H1 (cell line): ENCODE measurements around the gene ITSN1.

Source experiments
- CREB1 ChIP-seq: IDR thresholded peaks from 2 replicates; pipeline ENCODE4 v1.6.1; 2012; ENCODE audit warnings: inconsistent platforms
- EP300 ChIP-seq, 2 experiments: IDR thresholded peaks; 1 replicate in 1 of 2; 2 replicates in 1 of 2; pipeline ENCODE4 v1.6.1; 2011 to 2012; ENCODE audit warnings: low read depth in 2 of 2, low read length in 2 of 2, mild to moderate bottlenecking in 2 of 2, borderline replicate concordance in 1 of 2, inconsistent platforms in 1 of 2, moderate library complexity in 1 of 2
- EZH2 ChIP-seq: fragments of 200-600 bp; sonication (generic); IDR thresholded peaks from 2 replicates; pipeline ENCODE4 v1.7.1; 2012; ENCODE audit warnings: low read depth, mild to moderate bottlenecking, moderate library complexity, low read length, inconsistent platforms; ENCODE audit not compliant: severe bottlenecking
- GABPA ChIP-seq: IDR thresholded peaks from 2 replicates; pipeline ENCODE4 v1.6.1; 2011; ENCODE audit warnings: mild to moderate bottlenecking, low read length, moderate library complexity, borderline replicate concordance; ENCODE audit not compliant: insufficient read depth
- HDAC6 ChIP-seq: IDR thresholded peaks from one replicate; pipeline ENCODE4 v1.7.1; 2012; ENCODE audit warnings: low read depth, mild to moderate bottlenecking, inconsistent platforms, low read length, moderate library complexity
- JUND ChIP-seq: IDR thresholded peaks from 2 replicates; pipeline ENCODE4 v1.6.1; 2011; ENCODE audit warnings: mild to moderate bottlenecking, improper control_type of control experiment, low read length
- POLR2A ChIP-seq, 2 experiments: IDR thresholded peaks; 1 replicate in 1 of 2; 2 replicates in 1 of 2; pipeline ENCODE4 v1.6.1; 2011; ENCODE audit warnings: low read depth in 2 of 2, low read length in 2 of 2, mild to moderate bottlenecking in 2 of 2; ENCODE audit errors: control extremely low read depth in 1 of 2
- POLR2AphosphoS5 ChIP-seq: IDR thresholded peaks from 2 replicates; pipeline ENCODE4 v1.6.1; 2011; ENCODE audit warnings: low read depth, low read length
- RAD21 ChIP-seq, 2 experiments: IDR thresholded peaks in 1 of 2; conservative IDR thresholded peaks in 1 of 2; 2 replicates each; pipeline ENCODE4 v1.6.1; 2011; ENCODE audit warnings: low read depth in 2 of 2, low read length in 2 of 2, improper control_type of control experiment in 1 of 2, inconsistent platforms in 1 of 2, mild to moderate bottlenecking in 1 of 2, moderate library complexity in 1 of 2
- SAP30 ChIP-seq: fragments of 300-600 bp; sonication (generic); IDR thresholded peaks from 2 replicates; pipeline ENCODE4 v1.7.1; 2012; ENCODE audit warnings: low read length, moderate library complexity, mild to moderate bottlenecking, inconsistent platforms; ENCODE audit not compliant: insufficient read depth, insufficient replicate concordance
- TCF12 ChIP-seq: IDR thresholded peaks from 2 replicates; pipeline ENCODE4 v1.6.1; 2011; ENCODE audit warnings: low read depth, mild to moderate bottlenecking, low read length
- TF ChIP-seq, protein P1 (sequence below), 3 experiments: IDR thresholded peaks; 1 replicate in 2 of 3; 2 replicates in 1 of 3; pipeline versions ENCODE4 v1.5.1 to v1.6.1; 2011; ENCODE audit warnings: low read length in 3 of 3, mild to moderate bottlenecking in 3 of 3, inconsistent platforms in 2 of 3, low read depth in 1 of 3, moderate library complexity in 1 of 3; ENCODE audit not compliant: insufficient read depth in 1 of 3; ENCODE audit errors: control extremely low read depth in 1 of 3
- TF ChIP-seq, protein P2 (sequence below): IDR thresholded peaks from 2 replicates; pipeline ENCODE4 v1.6.1; 2011; ENCODE audit warnings: low read length, improper control_type of control experiment

DNA sequence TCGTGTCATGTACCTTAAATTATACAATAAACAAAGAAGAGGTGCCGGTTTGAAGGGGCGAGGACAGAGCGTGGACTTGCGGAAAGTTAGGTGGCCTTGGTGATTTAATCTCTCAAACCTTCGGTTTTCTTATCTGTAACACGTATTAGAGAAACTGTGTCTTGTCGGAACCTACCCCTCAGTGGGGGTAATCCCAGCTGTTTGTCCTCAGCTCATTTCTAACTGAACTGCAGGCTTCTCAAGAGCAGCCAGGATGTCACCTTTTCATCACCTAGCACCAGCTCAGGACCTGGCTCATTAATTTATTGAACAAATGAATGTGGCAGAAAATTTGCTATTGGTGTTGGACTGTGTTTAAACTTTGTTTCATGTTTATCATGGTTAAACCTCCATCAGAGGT is 31.2 kb downstream of the ITSN1 start:
- TF ChIP-seq, protein P1, sequence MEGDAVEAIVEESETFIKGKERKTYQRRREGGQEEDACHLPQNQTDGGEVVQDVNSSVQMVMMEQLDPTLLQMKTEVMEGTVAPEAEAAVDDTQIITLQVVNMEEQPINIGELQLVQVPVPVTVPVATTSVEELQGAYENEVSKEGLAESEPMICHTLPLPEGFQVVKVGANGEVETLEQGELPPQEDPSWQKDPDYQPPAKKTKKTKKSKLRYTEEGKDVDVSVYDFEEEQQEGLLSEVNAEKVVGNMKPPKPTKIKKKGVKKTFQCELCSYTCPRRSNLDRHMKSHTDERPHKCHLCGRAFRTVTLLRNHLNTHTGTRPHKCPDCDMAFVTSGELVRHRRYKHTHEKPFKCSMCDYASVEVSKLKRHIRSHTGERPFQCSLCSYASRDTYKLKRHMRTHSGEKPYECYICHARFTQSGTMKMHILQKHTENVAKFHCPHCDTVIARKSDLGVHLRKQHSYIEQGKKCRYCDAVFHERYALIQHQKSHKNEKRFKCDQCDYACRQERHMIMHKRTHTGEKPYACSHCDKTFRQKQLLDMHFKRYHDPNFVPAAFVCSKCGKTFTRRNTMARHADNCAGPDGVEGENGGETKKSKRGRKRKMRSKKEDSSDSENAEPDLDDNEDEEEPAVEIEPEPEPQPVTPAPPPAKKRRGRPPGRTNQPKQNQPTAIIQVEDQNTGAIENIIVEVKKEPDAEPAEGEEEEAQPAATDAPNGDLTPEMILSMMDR (IDR thresholded peaks at IDR 0.05; ENCODE audit: control extremely low read depth in 1 of 3, insufficient read depth in 1 of 3, low read depth in 1 of 3, low read length in 3 of 3), result no peak
- TF ChIP-seq, protein P2, sequence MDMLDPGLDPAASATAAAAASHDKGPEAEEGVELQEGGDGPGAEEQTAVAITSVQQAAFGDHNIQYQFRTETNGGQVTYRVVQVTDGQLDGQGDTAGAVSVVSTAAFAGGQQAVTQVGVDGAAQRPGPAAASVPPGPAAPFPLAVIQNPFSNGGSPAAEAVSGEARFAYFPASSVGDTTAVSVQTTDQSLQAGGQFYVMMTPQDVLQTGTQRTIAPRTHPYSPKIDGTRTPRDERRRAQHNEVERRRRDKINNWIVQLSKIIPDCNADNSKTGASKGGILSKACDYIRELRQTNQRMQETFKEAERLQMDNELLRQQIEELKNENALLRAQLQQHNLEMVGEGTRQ, result no peak
- TF ChIP-seq POLR2A (IDR thresholded peaks at IDR 0.05; ENCODE audit: control extremely low read depth in 1 of 2, low read depth in 2 of 2, low read length in 2 of 2) (no peak), TCF12 (no peak), JUND (no peak), GABPA (no peak), RAD21 (IDR thresholded peaks at IDR 0.05 in 1 of 2, conservative IDR thresholded peaks at IDR 0.05 in 1 of 2; ENCODE audit: low read depth in 2 of 2, low read length in 2 of 2) (no peak), SAP30 (no peak), EP300 (IDR thresholded peaks at IDR 0.05; ENCODE audit: borderline replicate concordance in 1 of 2, low read depth in 2 of 2, low read length in 2 of 2) (no peak), HDAC6 (no peak), CREB1 (no peak), POLR2AphosphoS5 (no peak), EZH2 (no peak)
